IgD-negative memory B cell (primary cell): ENCODE measurements around the gene CCL25. TPM values are rescaled to one million over a fixed set of nuclear protein-coding genes. Genes with fewer than 3 reads are reported as not detected.

Experiments used
- H3K27ac Mint-ChIP-seq, 3 donors: one replicate each; pipeline ENCODE4 v1.8.0; 2020 to 2022; ENCODE audit warnings: mild to moderate bottlenecking in 3 of 3, mixed read lengths in 3 of 3, moderate library complexity in 1 of 3
- H3K27me3 Mint-ChIP-seq: one replicate; pipeline ENCODE4 v1.8.0; 2021; ENCODE audit warnings: mixed read lengths
- H3K36me3 Mint-ChIP-seq: one replicate; pipeline ENCODE4 v1.8.0; 2020; ENCODE audit warnings: mild to moderate bottlenecking, mixed read lengths
- H3K4me1 Mint-ChIP-seq, 3 donors: one replicate each; pipeline ENCODE4 v1.8.0; 2020 to 2022; ENCODE audit warnings: mixed read lengths in 3 of 3, mild to moderate bottlenecking in 1 of 3
- H3K4me3 Mint-ChIP-seq, 4 donors: one replicate each; pipeline ENCODE4 v1.8.0; 2020 to 2022; ENCODE audit warnings: mild to moderate bottlenecking in 4 of 4, mixed read lengths in 4 of 4, moderate library complexity in 3 of 4
- H3K9me3 Mint-ChIP-seq, 3 donors: one replicate each; pipeline ENCODE4 v1.8.0; 2020 to 2021; ENCODE audit warnings: mixed read lengths in 3 of 3, mild to moderate bottlenecking in 1 of 3
- polyA plus RNA-seq: library from polyadenylated mRNA; unstranded; fragments of 300-500 nt; fragmentation: Illumina TruSeq; gene quantifications from one replicate; pipeline ENCODE4 v1.2.3, GENCODE V29; 2021

The CCL25 gene
- polyA plus RNA-seq, 1 donor from 2014 or later: 1.2 TPM

DNA sequence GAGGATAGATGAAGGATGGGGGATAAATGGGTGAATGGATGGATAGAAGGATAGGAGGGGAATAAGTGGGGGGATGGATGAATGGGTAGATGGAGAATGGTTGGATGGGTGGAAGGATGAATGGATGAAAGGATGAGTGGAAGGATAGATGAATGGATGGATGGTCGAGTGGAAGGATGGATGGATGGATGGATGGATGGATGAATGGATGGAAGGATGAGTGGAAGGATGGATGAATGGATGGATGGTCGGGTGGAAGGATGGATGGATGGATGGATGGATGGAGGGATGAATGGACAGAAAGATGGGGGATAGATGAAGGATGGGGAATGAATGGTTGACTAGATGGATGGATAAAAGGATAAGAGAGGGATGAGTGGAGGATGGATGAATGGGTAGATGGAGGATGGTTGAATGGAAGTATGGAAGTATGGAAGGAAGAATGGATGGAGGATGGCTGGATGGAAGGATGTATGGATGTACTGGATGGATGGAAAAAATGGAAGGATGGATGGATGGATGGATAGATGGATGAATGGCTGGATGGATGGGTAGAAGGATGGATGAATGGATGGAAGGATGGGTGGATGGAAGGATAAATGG, 54.8 kb downstream of the CCL25 start:
- peaks cover 10% of the 10 kb centered on the region for H3K27me3 Mint-ChIP-seq
- no peak overlapping the region for H3K27ac Mint-ChIP-seq
- no peaks in the 10 kb centered on the region for H3K9me3 Mint-ChIP-seq
- no peaks in the 10 kb centered on the region for H3K36me3 Mint-ChIP-seq
- H3K4me1 Mint-ChIP-seq: no peaks in the 10 kb centered on the region
- no peak overlapping the region for H3K4me3 Mint-ChIP-seq

DNA sequence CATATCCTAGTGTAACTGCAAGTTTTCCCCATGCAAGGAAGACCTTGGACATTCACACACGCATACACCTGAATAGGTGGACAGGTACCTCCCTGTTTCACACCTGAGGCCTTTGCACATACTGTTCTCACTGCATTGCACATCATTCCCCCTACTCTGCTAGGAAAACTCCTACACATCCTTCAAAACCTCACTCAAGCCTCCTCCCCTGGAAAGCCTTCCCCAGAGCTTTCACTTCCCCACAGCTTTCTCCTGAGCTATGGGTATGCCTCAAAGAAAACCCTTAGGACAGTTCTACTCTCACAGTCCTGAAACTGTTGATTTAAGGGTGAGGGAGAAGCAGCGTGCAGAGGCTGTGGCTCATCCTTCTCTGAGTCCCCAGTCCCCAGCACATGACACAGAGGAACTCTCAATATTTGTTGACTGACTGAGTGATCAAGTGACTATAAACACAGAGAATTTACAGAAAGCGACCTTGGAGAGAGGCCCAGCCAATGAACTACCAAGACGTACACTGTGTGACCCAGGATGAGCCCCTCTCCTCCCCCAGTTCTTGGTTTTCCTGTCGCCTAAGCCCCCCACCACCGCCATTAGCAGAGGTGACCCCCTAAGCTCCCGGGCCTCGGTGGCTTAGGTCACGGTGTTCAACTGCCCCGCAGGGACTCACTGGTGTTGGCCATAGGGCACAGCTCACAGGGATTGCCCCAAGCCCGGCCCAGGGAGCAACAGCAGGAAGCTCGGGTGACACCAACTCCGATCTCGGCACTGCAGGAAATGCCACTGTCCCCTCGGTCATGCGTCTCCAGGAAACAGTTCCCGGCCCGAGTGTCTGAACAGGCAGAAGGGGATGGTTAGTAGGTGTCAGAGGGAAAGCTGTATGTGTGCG, 56.2 kb downstream of the CCL25 start:
- H3K4me3 Mint-ChIP-seq: no peak overlapping the region
- peaks cover 5% of the 10 kb centered on the region for H3K27me3 Mint-ChIP-seq
- H3K9me3 Mint-ChIP-seq: no peaks in the 10 kb centered on the region
- no peaks in the 10 kb centered on the region for H3K36me3 Mint-ChIP-seq
- no peak overlapping the region for H3K27ac Mint-ChIP-seq
- no peaks in the 10 kb centered on the region for H3K4me1 Mint-ChIP-seq

DNA sequence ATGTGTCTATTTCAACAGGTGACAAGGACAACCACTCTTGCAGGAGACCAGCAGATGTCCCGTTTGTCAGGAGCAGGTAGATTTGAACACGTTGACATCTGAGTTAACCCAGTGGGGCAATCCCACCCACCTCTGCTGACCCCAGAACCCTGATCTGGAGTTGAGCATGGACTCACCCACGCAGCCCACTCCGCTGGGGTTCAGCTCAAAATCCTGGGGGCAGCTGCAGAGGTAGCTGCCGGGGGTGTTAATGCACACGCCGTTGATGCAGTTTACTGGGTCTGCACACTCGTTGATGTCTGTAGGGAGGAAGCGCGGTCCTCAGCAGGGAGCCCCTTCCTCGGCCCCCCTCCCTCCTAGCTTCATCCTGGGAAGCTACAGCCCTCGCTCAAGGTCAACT, 56.9 kb downstream of the CCL25 start:
- H3K36me3 Mint-ChIP-seq: no peaks in the 10 kb centered on the region
- no peaks in the 10 kb centered on the region for H3K9me3 Mint-ChIP-seq
- H3K27ac Mint-ChIP-seq: no peak overlapping the region
- H3K4me3 Mint-ChIP-seq: no peak overlapping the region
- H3K4me1 Mint-ChIP-seq: no peaks in the 10 kb centered on the region
- peaks cover 5% of the 10 kb centered on the region for H3K27me3 Mint-ChIP-seq

- peaks cover 5% of the 10 kb centered on the region for H3K27me3 Mint-ChIP-seq
- H3K4me3 Mint-ChIP-seq: no peak overlapping the region
- H3K9me3 Mint-ChIP-seq: no peaks in the 10 kb centered on the region
- H3K4me1 Mint-ChIP-seq: no peaks in the 10 kb centered on the region
- H3K36me3 Mint-ChIP-seq: no peaks in the 10 kb centered on the region
- H3K27ac Mint-ChIP-seq: no peak overlapping the region
Measured at GRCh38 chr19:8109890-8110662, 57.5 kb downstream of the CCL25 start.

- Mint-ChIP-seq H3K36me3 (no peaks in the 10 kb centered on the region), H3K27me3 (peaks cover 5% of the 10 kb centered on the region), H3K4me1 (no peaks in the 10 kb centered on the region), H3K4me3 (no peak overlapping the region), H3K9me3 (no peaks in the 10 kb centered on the region), H3K27ac (no peak overlapping the region)
Measured at GRCh38 chr19:8110931-8111330, 58.4 kb downstream of the CCL25 start.

DNA sequence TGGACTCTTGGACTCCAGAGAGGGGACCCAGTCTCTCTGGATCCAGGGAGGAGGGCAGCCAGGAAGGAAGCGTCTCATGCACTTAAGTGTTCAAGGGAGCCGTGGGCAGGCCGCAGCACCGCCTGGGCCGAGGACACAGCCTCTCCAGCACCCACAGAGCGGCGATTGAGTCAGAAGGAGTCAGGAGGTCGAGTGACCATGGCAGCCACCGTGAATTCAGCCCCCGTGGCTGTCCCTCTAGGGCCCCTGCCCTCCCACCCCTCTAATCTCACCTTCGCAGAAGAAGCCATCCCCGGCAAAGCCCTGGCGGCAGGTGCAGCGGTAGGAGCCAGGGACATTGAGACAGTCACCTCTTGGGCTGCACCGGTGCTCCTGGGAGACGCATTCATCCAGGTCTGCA, 58.8 kb downstream of the CCL25 start:
- Mint-ChIP-seq H3K9me3 (no peaks in the 10 kb centered on the region), H3K4me1 (peaks cover 0 to 1% (median 0%) of the 10 kb centered on the region in 3 donors), H3K4me3 (no peak overlapping the region), H3K27me3 (peaks cover 5% of the 10 kb centered on the region), H3K27ac (no peak overlapping the region), H3K36me3 (no peaks in the 10 kb centered on the region)

Other genes starting within 250 kb of the CCL25 start
- gene EVI5L, start 222.5 kb upstream of the CCL25 start, polyA plus RNA-seq: 3.2 TPM
- gene PRR36, start 178.4 kb upstream of the CCL25 start, polyA plus RNA-seq: not detected
- gene LRRC8E, start 164.2 kb upstream of the CCL25 start, polyA plus RNA-seq: not detected
- gene MAP2K7, start 148.9 kb upstream of the CCL25 start, polyA plus RNA-seq: 2.4 TPM
- not detected for gene TGFBR3L, start 137.9 kb upstream of the CCL25 start, polyA plus RNA-seq
- 19.0 TPM for gene SNAPC2, start 132.4 kb upstream of the CCL25 start, polyA plus RNA-seq
- gene CTXN1, start 126.6 kb upstream of the CCL25 start, polyA plus RNA-seq: not detected
- 16.1 TPM for gene TIMM44, start 109.1 kb upstream of the CCL25 start, polyA plus RNA-seq
- 49.3 TPM for gene ELAVL1, start 47.1 kb upstream of the CCL25 start, polyA plus RNA-seq
- gene FBN3, start 96.8 kb downstream of the CCL25 start, polyA plus RNA-seq: not detected
- gene CERS4, start 156.6 kb downstream of the CCL25 start, polyA plus RNA-seq: 38.0 TPM